Keratinocyte (primary cell): ENCODE data around the gene USP34. TPM values are rescaled to one million over a fixed set of nuclear protein-coding genes. Genes with fewer than 3 reads are reported as not detected.

Source experiments
- DNase-seq: peaks from one replicate; pipeline ENCODE4 v3.0.0-alpha.2; 2011; ENCODE audit warnings: low read depth, missing footprints, low spot score
- FAIRE-seq: peaks from 2 replicates; lab custom pipeline; 2011; peaks lifted over from hg19 to GRCh38; lab: Jason Lieb, UNC
- H2AFZ ChIP-seq: 2 replicates; pipeline ENCODE4 v1.6.0; 2012; ENCODE audit warnings: low read length, control low read depth, inconsistent platforms; ENCODE audit not compliant: control insufficient read depth
- H3K27ac ChIP-seq: 2 replicates; pipeline ENCODE4 v1.5.1; 2011; ENCODE audit warnings: low read length; ENCODE audit not compliant: control insufficient read depth, insufficient read depth
- H3K27me3 ChIP-seq: 3 replicates; pipeline ENCODE4 v1.6.0; 2011; ENCODE audit warnings: low read length; ENCODE audit not compliant: control insufficient read depth, insufficient read depth; ENCODE audit errors: extremely low read depth
- H3K36me3 ChIP-seq, 2 experiments: 2 replicates in 1 of 2; 3 replicates in 1 of 2; pipeline ENCODE4 v1.5.1; 2011; ENCODE audit warnings: low read length in 2 of 2, mild to moderate bottlenecking in 1 of 2; ENCODE audit not compliant: control insufficient read depth in 2 of 2, insufficient read depth in 2 of 2; ENCODE audit errors: extremely low read depth in 1 of 2
- H3K4me1 ChIP-seq: 3 replicates; pipeline ENCODE4 v1.5.1; 2011; ENCODE audit warnings: low read length; ENCODE audit not compliant: control insufficient read depth, insufficient read depth; ENCODE audit errors: extremely low read depth
- H3K4me2 ChIP-seq: 3 replicates; pipeline ENCODE4 v1.6.0; 2011; ENCODE audit warnings: low read depth, low read length; ENCODE audit not compliant: control insufficient read depth, insufficient read depth; ENCODE audit errors: extremely low read depth
- H3K4me3 ChIP-seq, 3 experiments: fragments of 200-600 bp in 1 of 3; sonication (generic) in 1 of 3; 2 replicates in 2 of 3; 3 replicates in 1 of 3; pipeline ENCODE4 v1.5.1; 2011 to 2016; ENCODE audit warnings: low read length in 3 of 3, mild to moderate bottlenecking in 3 of 3, control low read depth in 2 of 3, inconsistent platforms in 1 of 3, low read depth in 1 of 3, mixed read lengths in 1 of 3, mixed run types in 1 of 3, moderate library complexity in 1 of 3; ENCODE audit not compliant: control insufficient read depth in 2 of 3, insufficient read depth in 2 of 3; ENCODE audit errors: extremely low read depth in 1 of 3
- H3K79me2 ChIP-seq: 2 replicates; pipeline ENCODE4 v1.6.0; 2012; ENCODE audit warnings: low read length; ENCODE audit not compliant: control insufficient read depth, insufficient read depth
- H3K9ac ChIP-seq: 3 replicates; pipeline ENCODE4 v1.6.0; 2011; ENCODE audit warnings: low read length; ENCODE audit not compliant: control insufficient read depth, insufficient read depth; ENCODE audit errors: extremely low read depth
- H3K9me1 ChIP-seq: 3 replicates; pipeline ENCODE4 v1.6.0; 2011; ENCODE audit warnings: low read length; ENCODE audit not compliant: control insufficient read depth, insufficient read depth; ENCODE audit errors: extremely low read depth
- H3K9me3 ChIP-seq: 2 replicates; pipeline ENCODE4 v1.5.1; 2012; ENCODE audit warnings: low read depth, low read length; ENCODE audit not compliant: control insufficient read depth
- H4K20me1 ChIP-seq: 3 replicates; pipeline ENCODE4 v1.6.0; 2011; ENCODE audit warnings: low read length; ENCODE audit not compliant: control insufficient read depth, insufficient read depth; ENCODE audit errors: extremely low read depth
- CTCF ChIP-seq, 3 experiments: IDR thresholded peaks in 1 of 3; conservative IDR thresholded peaks in 1 of 3; optimal IDR thresholded peaks in 1 of 3; 2 replicates in 2 of 3; 3 replicates in 1 of 3; pipeline versions ENCODE3 to v1.5.1; 2011; ENCODE audit warnings: low read length in 3 of 3, mild to moderate bottlenecking in 3 of 3, moderate library complexity in 2 of 3, control low read depth in 1 of 3, inconsistent platforms in 1 of 3; ENCODE audit not compliant: insufficient read depth in 2 of 3; ENCODE audit errors: extremely low read depth in 1 of 3
- EZH2 ChIP-seq: IDR thresholded peaks from one replicate; pipeline ENCODE4 v1.6.1; 2012; ENCODE audit warnings: inconsistent platforms, mild to moderate bottlenecking, low read length, moderate library complexity
- dilution Hi-C: fragments of 300-500 bp; cut with MboI; formaldehyde crosslinking; loops from one replicate; pipeline ENCODE4 v1.7.0; 2020; ENCODE audit warnings: low sequenced_read_pairs; ENCODE audit not compliant: extremely low pct_ligation_motif_present
- polyA plus RNA-seq, 5 experiments: library from polyadenylated mRNA; depleted of rRNA in 3 of 5; stranded (reverse) in 3 of 5; stranded (forward) in 1 of 5; unstranded in 1 of 5; fragments of >200 nt; gene quantifications; 1 replicate in 1 of 5; 2 replicates in 3 of 5; 3 replicates in 1 of 5; pipeline versions ENCODE4 v1.2.1 to v1.2.3, GENCODE V29; 2011 to 2012; ENCODE audit warnings: missing spikeins in 2 of 5, low read depth in 1 of 5, low replicate concordance in 1 of 5

The USP34 gene
- polyA plus RNA-seq, 1 donor (not counting 4 experiments of a cell fraction or from before 2014, with no cell fraction given): 54.7 TPM

GRCh38 chr2:61434314-61434713 is 36.6 kb downstream of the USP34 start:
- dilution Hi-C loops: no loop called here

GRCh38 chr2:61433606-61434005 is 37.3 kb downstream of the USP34 start:
- dilution Hi-C loops: no loop called here
- Histone ChIP-seq H3K27ac (no peak overlapping the region), H3K4me3 (no peak overlapping the region), H3K9me3 (no peaks in the 10 kb centered on the region), H3K4me2 (no peak overlapping the region), H3K4me1 (no peaks in the 10 kb centered on the region), H3K36me3 (no peaks in the 10 kb centered on the region), H3K9ac (no peak overlapping the region), H3K9me1 (no peaks in the 10 kb centered on the region), H2AFZ (no peak overlapping the region), H4K20me1 (peaks cover 20% of the 10 kb centered on the region), H3K79me2 (peaks cover 97% of the 10 kb centered on the region), H3K27me3 (no peaks in the 10 kb centered on the region)
- FAIRE-seq (no peak), DNase-seq (no peak)
- no peak for TF ChIP-seq CTCF (optimal IDR thresholded peaks at IDR 0.05 in 1 of 3, IDR thresholded peaks at IDR 0.05 in 1 of 3, conservative IDR thresholded peaks at IDR 0.05 in 1 of 3; ENCODE audit: extremely low read depth in 1 of 3, insufficient read depth in 2 of 3, low read length in 3 of 3)

More at GRCh38 chr2:61434314-61434713, 36.6 kb downstream of the USP34 start:
- H2AFZ ChIP-seq: no peak overlapping the region
- H3K4me2 ChIP-seq: no peak overlapping the region
- no peaks in the 10 kb centered on the region for H3K36me3 ChIP-seq
- no peaks in the 10 kb centered on the region for H3K9me1 ChIP-seq
- FAIRE-seq (no peak), DNase-seq (no peak)
- H3K27me3 ChIP-seq: no peaks in the 10 kb centered on the region
- no peak for TF ChIP-seq EZH2
- TF ChIP-seq CTCF (optimal IDR thresholded peaks at IDR 0.05 in 1 of 3, IDR thresholded peaks at IDR 0.05 in 1 of 3, conservative IDR thresholded peaks at IDR 0.05 in 1 of 3; ENCODE audit: extremely low read depth in 1 of 3, insufficient read depth in 2 of 3, low read length in 3 of 3): no peak
- peaks cover 23% of the 10 kb centered on the region for H4K20me1 ChIP-seq
- no peak overlapping the region for H3K9ac ChIP-seq
- no peaks in the 10 kb centered on the region for H3K4me1 ChIP-seq
- H3K27ac ChIP-seq: no peak overlapping the region
- H3K4me3 ChIP-seq: no peak overlapping the region
- H3K79me2 ChIP-seq: peaks cover 97% of the 10 kb centered on the region
- no peaks in the 10 kb centered on the region for H3K9me3 ChIP-seq
